Activated effector memory CD4-positive, alpha-beta T cell treated with Interleukin-2 at 50 U/mL for 16 hours (primary cell): Measurements from ENCODE around the gene PCDH19.

ENCODE experiments used
- DNase-seq: peaks from one replicate; pipeline ENCODE4 v3.0.0-alpha.2; 2020

PCDH19 gene

DNA sequence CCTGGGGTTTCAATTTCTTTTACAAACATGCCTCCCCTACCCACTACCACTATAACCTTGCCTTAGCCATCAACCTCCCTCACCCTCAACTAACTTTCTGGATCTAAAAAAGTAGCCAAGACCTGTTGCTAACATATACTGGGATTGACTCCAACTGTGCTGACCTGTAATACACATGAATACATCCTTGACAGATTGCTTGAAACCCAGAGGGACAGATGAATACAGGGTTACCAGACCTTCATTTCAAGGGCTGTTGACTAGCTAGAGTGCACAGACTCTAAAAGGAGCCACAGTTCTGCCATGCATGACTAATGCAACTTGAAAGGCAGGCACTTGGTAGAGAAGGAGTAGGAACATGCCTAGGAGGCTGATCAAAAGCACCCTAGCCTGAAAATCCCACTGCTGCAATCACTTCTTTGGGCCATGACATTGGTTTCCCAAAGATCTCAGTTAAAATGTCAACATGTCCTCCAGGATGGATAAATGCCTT, 121.0 kb downstream of the PCDH19 start:
- no peak for DNase-seq

DNA sequence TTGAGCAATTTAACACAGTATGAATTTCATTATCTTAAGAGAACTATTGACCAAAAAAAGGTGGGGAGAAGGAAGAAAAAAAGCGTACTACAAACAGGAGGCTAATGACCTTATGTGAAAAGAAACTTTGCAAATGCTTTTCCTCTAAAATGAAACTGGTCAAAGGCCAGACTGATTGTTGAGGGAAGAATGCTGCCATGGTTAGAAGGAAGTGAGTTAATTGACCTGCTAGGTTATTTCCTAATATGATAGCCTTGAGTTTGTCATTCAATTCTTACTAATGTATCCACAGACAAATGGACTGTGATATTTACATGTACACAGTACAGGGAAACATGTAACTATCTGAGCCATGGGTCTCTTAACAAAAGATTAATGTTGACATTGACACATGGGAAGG, 132.8 kb downstream of the PCDH19 start:
- no peak for DNase-seq

GRCh38 chrX:100274916-100275315, 135.2 kb downstream of the PCDH19 start:
- DNase-seq: no peak

DNA sequence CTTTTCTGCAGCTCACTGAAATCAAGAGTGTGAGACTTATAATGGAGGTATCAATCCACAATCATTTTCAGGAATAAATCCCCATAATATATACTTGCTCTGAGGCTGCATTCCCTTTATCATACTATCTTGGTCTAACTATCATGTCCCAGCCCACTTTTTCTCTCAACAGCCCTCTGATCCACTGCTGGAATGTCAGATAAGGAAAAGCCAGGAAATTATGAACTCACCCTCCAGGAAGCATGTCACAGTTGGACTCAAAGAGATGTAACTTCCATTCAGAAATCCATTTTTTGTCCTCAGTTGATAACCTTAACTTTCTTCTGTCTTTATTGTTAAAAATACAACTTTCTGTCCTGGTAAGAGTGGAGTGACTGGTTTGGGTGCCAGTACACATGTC, 144.9 kb downstream of the PCDH19 start:
- no peak for DNase-seq

- DNase-seq: no peak
Observed at GRCh38 chrX:100264200-100264599, 145.9 kb downstream of the PCDH19 start.

GRCh38 chrX:100263650-100264049, 146.4 kb downstream of the PCDH19 start:
- no peak for DNase-seq

DNA sequence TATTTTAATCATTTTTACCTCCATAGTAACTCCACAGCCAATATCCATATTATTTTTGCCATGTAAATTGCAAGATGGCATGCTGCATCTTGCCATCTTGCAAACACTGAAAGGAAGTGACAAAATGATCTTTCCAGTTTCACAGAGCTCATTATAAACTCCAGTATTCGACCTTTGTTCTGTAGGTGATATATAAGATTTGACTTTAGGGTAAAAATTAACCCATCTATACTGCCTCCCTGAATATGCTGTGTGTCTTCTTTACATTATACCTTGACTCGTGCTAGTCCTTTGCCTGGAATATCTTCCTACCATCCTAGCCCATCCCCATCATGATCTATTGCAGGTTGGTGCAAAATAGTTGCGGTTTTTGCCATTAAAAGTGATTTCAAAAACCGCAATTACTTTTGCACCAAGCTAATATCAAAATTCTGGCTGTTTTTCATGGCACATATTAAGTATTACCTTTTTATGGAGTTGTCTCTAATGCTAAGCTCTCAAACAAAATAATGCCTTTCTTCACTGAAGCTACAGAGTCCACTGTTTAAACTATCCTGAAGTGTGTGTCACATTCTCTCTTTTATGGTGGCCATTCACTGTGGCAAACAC, 161.1 kb downstream of the PCDH19 start:
- no peak for DNase-seq

GRCh38 chrX:100247826-100248225, 162.2 kb downstream of the PCDH19 start:
- DNase-seq: no peak

- DNase-seq: no peak
Observed at GRCh38 chrX:100244681-100245080, 165.4 kb downstream of the PCDH19 start.
